Right lobe of liver (tissue), 4 donors: ENCODE data around the gene IFNA7.
A peak's percentile ranks its signal among the peaks of the same experiment; 100 is the strongest.
"Not testable (repeated sequence)": the region's sequence is repeated elsewhere in the genome, so short reads cannot be mapped to it uniquely, and the experiment has no call there.

Experiments used
- POLR2A ChIP-seq: fragments of 450-650 bp; IDR thresholded peaks from one replicate; pipeline ENCODE4 v1.6.1; 2017; ENCODE audit warnings: antibody characterized with exemption, mild to moderate bottlenecking
- TF ChIP-seq, protein P1 (sequence below), 4 donors: fragments of 200-600 bp in 3 of 4; fragments of 450-650 bp in 1 of 4; IDR thresholded peaks; one replicate each; pipeline versions ENCODE4 v1.5.1 to v1.8.0; 2016 to 2022; ENCODE audit warnings: antibody characterized with exemption in 4 of 4, mild to moderate bottlenecking in 2 of 4
- donor health status: DM: no; HTN: no; CAD: no.
- donor health status: DM: no; HTN: no; CAD: no.
- donor health status: DM: no; HTN: yes; CAD: no.

- TF ChIP-seq, protein P1, sequence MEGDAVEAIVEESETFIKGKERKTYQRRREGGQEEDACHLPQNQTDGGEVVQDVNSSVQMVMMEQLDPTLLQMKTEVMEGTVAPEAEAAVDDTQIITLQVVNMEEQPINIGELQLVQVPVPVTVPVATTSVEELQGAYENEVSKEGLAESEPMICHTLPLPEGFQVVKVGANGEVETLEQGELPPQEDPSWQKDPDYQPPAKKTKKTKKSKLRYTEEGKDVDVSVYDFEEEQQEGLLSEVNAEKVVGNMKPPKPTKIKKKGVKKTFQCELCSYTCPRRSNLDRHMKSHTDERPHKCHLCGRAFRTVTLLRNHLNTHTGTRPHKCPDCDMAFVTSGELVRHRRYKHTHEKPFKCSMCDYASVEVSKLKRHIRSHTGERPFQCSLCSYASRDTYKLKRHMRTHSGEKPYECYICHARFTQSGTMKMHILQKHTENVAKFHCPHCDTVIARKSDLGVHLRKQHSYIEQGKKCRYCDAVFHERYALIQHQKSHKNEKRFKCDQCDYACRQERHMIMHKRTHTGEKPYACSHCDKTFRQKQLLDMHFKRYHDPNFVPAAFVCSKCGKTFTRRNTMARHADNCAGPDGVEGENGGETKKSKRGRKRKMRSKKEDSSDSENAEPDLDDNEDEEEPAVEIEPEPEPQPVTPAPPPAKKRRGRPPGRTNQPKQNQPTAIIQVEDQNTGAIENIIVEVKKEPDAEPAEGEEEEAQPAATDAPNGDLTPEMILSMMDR (IDR thresholded peaks at IDR 0.05), result peak in 3 of 4 donors; percentile 20 to 25 (median 22)
- TF ChIP-seq POLR2A, result not testable (repeated sequence)
Measured at GRCh38 chr9:21213411-21214326, 11.7 kb upstream of the IFNA7 start.
